GM18870 (cell line): ENCODE measurements around the gene DGCR2.

Experiments
- ATAC-seq: cut with Tn5 transposase; IDR thresholded peaks from one replicate; pipeline ENCODE4 v1.9.1; 2021; ENCODE audit warnings: moderate library complexity; ENCODE audit not compliant: unreplicated experiment

Gene DGCR2

GRCh38 chr22:19111140-19111539, 11.1 kb downstream of the DGCR2 start:
- no peak for ATAC-seq

GRCh38 chr22:19110646-19111045, 11.6 kb downstream of the DGCR2 start:
- ATAC-seq = no peak

GRCh38 chr22:19110064-19110458, 12.2 kb downstream of the DGCR2 start:
- ATAC-seq = no peak

- peak; percentile 78 for ATAC-seq
These were observed 12.8 kb downstream of the DGCR2 start for GRCh38 chr22:19109198-19110063.

- no peak for ATAC-seq
These were observed 13.4 kb downstream of the DGCR2 start for GRCh38 chr22:19108807-19109197.

GRCh38 chr22:19107730-19108074, 14.5 kb downstream of the DGCR2 start:
- ATAC-seq = no peak

- no peak for ATAC-seq
These were observed 15.1 kb downstream of the DGCR2 start for GRCh38 chr22:19106886-19107729.

GRCh38 chr22:19105867-19106802, 16.1 kb downstream of the DGCR2 start:
- no peak for ATAC-seq

- ATAC-seq = no peak
These were observed 16.8 kb downstream of the DGCR2 start for GRCh38 chr22:19105456-19105855.

GRCh38 chr22:19103880-19104821, 18.1 kb downstream of the DGCR2 start:
- ATAC-seq = no peak

- ATAC-seq = no peak
These were observed 24.1 kb downstream of the DGCR2 start for GRCh38 chr22:19098157-19098556.

GRCh38 chr22:19097518-19097917, 24.7 kb downstream of the DGCR2 start:
- ATAC-seq = no peak

GRCh38 chr22:19096555-19096954, 25.7 kb downstream of the DGCR2 start:
- no peak for ATAC-seq

- ATAC-seq = no peak
These were observed 27.7 kb downstream of the DGCR2 start for GRCh38 chr22:19094393-19094997.

- no peak for ATAC-seq
These were observed 29.5 kb downstream of the DGCR2 start for GRCh38 chr22:19092725-19093124.

- ATAC-seq = no peak
These were observed 31.6 kb downstream of the DGCR2 start for GRCh38 chr22:19090586-19091127.

- no peak for ATAC-seq
These were observed 32.0 kb downstream of the DGCR2 start for GRCh38 chr22:19090183-19090582.

GRCh38 chr22:19088866-19089595, 33.2 kb downstream of the DGCR2 start:
- ATAC-seq = no peak

GRCh38 chr22:19086896-19087295, 35.3 kb downstream of the DGCR2 start:
- ATAC-seq = no peak
